Astrocyte (in vitro differentiated cells and primary cell): ENCODE measurements around the gene HACE1.

Experiments used
- EZH2 ChIP-seq: IDR thresholded peaks from 2 replicates; pipeline ENCODE4 v1.6.1; 2012; ENCODE audit warnings: mild to moderate bottlenecking, low read length, inconsistent platforms; ENCODE audit not compliant: insufficient read depth
- TF ChIP-seq, protein P1 (sequence below): IDR thresholded peaks from 2 replicates; pipeline ENCODE4 v1.5.1; 2011; ENCODE audit warnings: low read depth, mild to moderate bottlenecking, inconsistent platforms, low read length, moderate library complexity; ENCODE audit not compliant: insufficient read depth

DNA sequence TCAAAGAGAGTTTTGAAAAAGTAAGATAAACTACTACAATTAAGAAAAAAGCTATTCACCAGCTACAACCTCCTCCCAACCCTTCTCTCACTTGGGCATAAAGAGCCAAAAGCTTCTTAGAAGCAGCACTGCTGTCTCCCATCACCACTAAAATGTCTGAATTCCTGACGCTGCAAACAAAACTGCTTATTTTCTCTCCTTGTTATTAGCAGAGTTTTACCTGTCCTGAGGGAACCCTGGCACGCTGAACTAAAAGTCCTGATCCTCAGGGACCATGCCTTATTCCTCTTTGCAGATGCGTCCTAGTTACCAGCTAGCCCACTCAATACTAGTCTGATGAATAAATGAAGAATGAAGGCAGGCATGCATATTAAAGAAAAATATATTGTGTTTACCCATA is 1.1 kb downstream of the HACE1 start:
- TF ChIP-seq, protein P1, sequence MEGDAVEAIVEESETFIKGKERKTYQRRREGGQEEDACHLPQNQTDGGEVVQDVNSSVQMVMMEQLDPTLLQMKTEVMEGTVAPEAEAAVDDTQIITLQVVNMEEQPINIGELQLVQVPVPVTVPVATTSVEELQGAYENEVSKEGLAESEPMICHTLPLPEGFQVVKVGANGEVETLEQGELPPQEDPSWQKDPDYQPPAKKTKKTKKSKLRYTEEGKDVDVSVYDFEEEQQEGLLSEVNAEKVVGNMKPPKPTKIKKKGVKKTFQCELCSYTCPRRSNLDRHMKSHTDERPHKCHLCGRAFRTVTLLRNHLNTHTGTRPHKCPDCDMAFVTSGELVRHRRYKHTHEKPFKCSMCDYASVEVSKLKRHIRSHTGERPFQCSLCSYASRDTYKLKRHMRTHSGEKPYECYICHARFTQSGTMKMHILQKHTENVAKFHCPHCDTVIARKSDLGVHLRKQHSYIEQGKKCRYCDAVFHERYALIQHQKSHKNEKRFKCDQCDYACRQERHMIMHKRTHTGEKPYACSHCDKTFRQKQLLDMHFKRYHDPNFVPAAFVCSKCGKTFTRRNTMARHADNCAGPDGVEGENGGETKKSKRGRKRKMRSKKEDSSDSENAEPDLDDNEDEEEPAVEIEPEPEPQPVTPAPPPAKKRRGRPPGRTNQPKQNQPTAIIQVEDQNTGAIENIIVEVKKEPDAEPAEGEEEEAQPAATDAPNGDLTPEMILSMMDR = no peak
- TF ChIP-seq EZH2 = no peak
